ENCODE data around the gene SPINK5.

Gene SPINK5

DNA sequence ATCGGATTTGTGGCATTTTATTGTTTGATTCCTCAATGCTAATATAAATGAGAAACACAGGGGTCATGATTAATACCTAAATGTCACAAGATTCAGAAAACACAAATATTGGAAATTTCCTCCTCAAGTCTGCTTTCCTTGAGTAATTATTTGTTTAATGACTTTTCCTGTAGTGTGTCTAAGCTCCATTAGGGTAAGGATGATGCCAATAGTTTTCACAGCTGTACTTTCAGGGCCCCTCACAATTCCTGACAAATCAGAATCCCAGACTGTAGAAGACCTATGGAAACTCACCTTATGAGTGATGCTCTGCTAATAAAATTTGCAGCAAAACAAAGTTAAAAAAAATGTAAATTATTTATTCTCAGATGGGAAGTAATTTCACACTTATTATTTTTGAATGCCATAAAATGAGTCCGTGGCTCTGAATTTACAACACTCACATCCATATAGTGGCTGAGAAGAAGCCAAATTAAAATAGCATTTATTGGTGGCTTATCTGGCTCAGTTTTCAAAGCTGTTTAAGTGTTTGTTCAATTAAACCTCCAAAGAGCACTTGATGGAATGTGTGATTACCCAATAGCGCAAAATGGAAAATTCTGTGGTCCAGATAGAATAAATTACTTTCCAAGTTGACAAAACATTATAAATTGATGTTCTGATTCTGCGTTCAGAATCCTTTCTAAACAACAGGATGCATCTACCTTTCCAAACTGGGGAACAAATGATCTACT lies 102.9 kb downstream of the SPINK5 start:
- Histone ChIP-seq H3K27me3 (ENCODE audit: control insufficient read depth, low read length) (peaks cover 4% of the 10 kb centered on the region), H3K4me1 (ENCODE audit: control insufficient read depth, low read length) (no peaks in the 10 kb centered on the region), H3F3A (ENCODE audit: control insufficient read depth, insufficient read depth) (no peaks in the 10 kb centered on the region), H3K9me3 (ENCODE audit: control insufficient read depth, insufficient read depth, low read length) (no peaks in the 10 kb centered on the region), H3K9me2 (replicated peaks; ENCODE audit: control insufficient read depth, low read length) (no peaks in the 10 kb centered on the region), H3K79me2 (ENCODE audit: control insufficient read depth, low read length) (no peaks in the 10 kb centered on the region), H3K4me3 (ENCODE audit: low read length) (no peak overlapping the region), H3K4me2 (ENCODE audit: low read length) (no peak overlapping the region), H3K36me3 (ENCODE audit: control insufficient read depth, low read length) (no peaks in the 10 kb centered on the region), H4K20me1 (ENCODE audit: control insufficient read depth, insufficient read depth, low read depth, low read length) (no peaks in the 10 kb centered on the region), H3K27ac (ENCODE audit: low read depth, low read length) (no peak overlapping the region)
- TF ChIP-seq CTCF (IDR thresholded peaks at IDR 0.05; ENCODE audit: low read depth, low read length, poor library complexity, severe bottlenecking) (no peak), EZH2phosphoT487 (IDR thresholded peaks at IDR 0.05; ENCODE audit: borderline replicate concordance, low read length) (no peak)

DNA sequence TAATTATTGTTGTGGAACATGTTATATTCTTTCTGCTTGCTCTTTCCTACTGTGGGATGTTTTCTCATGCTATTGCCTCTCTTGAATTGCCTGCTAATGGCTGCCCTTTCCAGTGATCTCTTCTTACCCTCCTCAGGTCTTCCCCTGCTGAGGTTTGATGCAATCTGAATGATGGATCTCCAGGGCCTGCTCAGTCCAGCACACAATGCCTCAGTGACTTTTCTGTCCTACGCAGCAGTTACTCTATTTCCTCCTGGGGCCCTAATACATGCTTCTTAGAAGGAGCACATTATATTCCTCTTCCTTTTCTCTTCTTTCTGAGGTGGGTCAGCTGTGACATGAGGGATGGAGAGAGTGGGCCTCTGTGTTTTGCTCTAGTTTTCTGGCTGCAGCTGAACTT lies 104.5 kb downstream of the SPINK5 start, which contains the start of gene SPINK14:
TSS of gene SPINK14 (plus strand) at position 301 of the 400 bp plus-strand sequence. CDS start 1,187 bp downstream, outside the sequence.
- no peaks in the 10 kb centered on the region for H3F3A ChIP-seq (ENCODE audit: control insufficient read depth, insufficient read depth)
- no peak within 1 kb of the TSS for H3K4me2 ChIP-seq (ENCODE audit: low read length)
- no peaks in the 10 kb centered on the region for H3K36me3 ChIP-seq (ENCODE audit: control insufficient read depth, low read length)
- H3K79me2 ChIP-seq (ENCODE audit: control insufficient read depth, low read length): no peaks in the 10 kb centered on the region
- no peak for TF ChIP-seq EZH2phosphoT487 (IDR thresholded peaks at IDR 0.05; ENCODE audit: borderline replicate concordance, low read length)
- no peak for TF ChIP-seq CTCF (IDR thresholded peaks at IDR 0.05; ENCODE audit: low read depth, low read length, poor library complexity, severe bottlenecking)
- no peak within 1 kb of the TSS for H3K4me3 ChIP-seq (ENCODE audit: low read length)
- peaks cover 4% of the 10 kb centered on the region for H3K27me3 ChIP-seq (ENCODE audit: control insufficient read depth, low read length)
- H3K27ac ChIP-seq (ENCODE audit: low read depth, low read length): no peak within 1 kb of the TSS
- no peaks in the 10 kb centered on the region for H4K20me1 ChIP-seq (ENCODE audit: control insufficient read depth, insufficient read depth, low read depth, low read length)
- no peaks in the 10 kb centered on the region for H3K9me2 ChIP-seq (replicated peaks; ENCODE audit: control insufficient read depth, low read length)
- no peaks in the 10 kb centered on the region for H3K9me3 ChIP-seq (ENCODE audit: control insufficient read depth, insufficient read depth, low read length)
- no peaks in the 10 kb centered on the region for H3K4me1 ChIP-seq (ENCODE audit: control insufficient read depth, low read length)

- Histone ChIP-seq H3K4me1 (ENCODE audit: control insufficient read depth, low read length) (no peaks in the 10 kb centered on the region), H3K27me3 (ENCODE audit: control insufficient read depth, low read length) (peaks cover 4% of the 10 kb centered on the region), H3K36me3 (ENCODE audit: control insufficient read depth, low read length) (no peaks in the 10 kb centered on the region), H4K20me1 (ENCODE audit: control insufficient read depth, insufficient read depth, low read depth, low read length) (no peaks in the 10 kb centered on the region), H3K4me3 (ENCODE audit: low read length) (no peak overlapping the region), H3F3A (ENCODE audit: control insufficient read depth, insufficient read depth) (no peaks in the 10 kb centered on the region), H3K27ac (ENCODE audit: low read depth, low read length) (no peak overlapping the region), H3K79me2 (ENCODE audit: control insufficient read depth, low read length) (no peaks in the 10 kb centered on the region), H3K9me3 (ENCODE audit: control insufficient read depth, insufficient read depth, low read length) (no peaks in the 10 kb centered on the region), H3K4me2 (ENCODE audit: low read length) (no peak overlapping the region), H3K9me2 (replicated peaks; ENCODE audit: control insufficient read depth, low read length) (no peaks in the 10 kb centered on the region)
- TF ChIP-seq CTCF (IDR thresholded peaks at IDR 0.05; ENCODE audit: low read depth, low read length, poor library complexity, severe bottlenecking) (no peak), EZH2phosphoT487 (IDR thresholded peaks at IDR 0.05; ENCODE audit: borderline replicate concordance, low read length) (no peak)
These were observed 108.6 kb downstream of the SPINK5 start for GRCh38 chr5:148172377-148172776.
